H9 (cell line): ENCODE data around the gene ADIG. TPM values are rescaled to one million over a fixed set of nuclear protein-coding genes. Genes with fewer than 3 reads are reported as not detected.

Experiments
- DNase-seq: peaks from one replicate; pipeline ENCODE4 v3.0.0-alpha.2; 2017
- H2AFZ ChIP-seq: one replicate; pipeline ENCODE4 v1.6.1; 2013; ENCODE audit warnings: mild to moderate bottlenecking, low read length, control low read depth, moderate library complexity
- H2AK5ac ChIP-seq: 2 replicates; pipeline ENCODE4 v1.6.1; 2013; ENCODE audit warnings: low read length, control low read depth, mixed read lengths; ENCODE audit not compliant: insufficient read length
- H2BK120ac ChIP-seq: one replicate; pipeline ENCODE4 v1.6.1; 2013; ENCODE audit warnings: low read depth, mild to moderate bottlenecking, low read length, control low read depth, inconsistent platforms; ENCODE audit not compliant: poor library complexity, severe bottlenecking
- H2BK12ac ChIP-seq: 2 replicates; pipeline ENCODE4 v1.6.1; 2013; ENCODE audit warnings: low read length, control low read depth, mixed read lengths, low read depth; ENCODE audit not compliant: insufficient read length
- H2BK15ac ChIP-seq: 2 replicates; pipeline ENCODE4 v1.6.1; 2013; ENCODE audit warnings: low read depth, low read length, control low read depth
- H2BK20ac ChIP-seq: one replicate; pipeline ENCODE4 v1.6.1; 2013; ENCODE audit warnings: low read depth, mild to moderate bottlenecking, low read length, control low read depth, inconsistent platforms; ENCODE audit not compliant: poor library complexity, severe bottlenecking
- H2BK5ac ChIP-seq: 2 replicates; pipeline ENCODE4 v1.6.1; 2013; ENCODE audit warnings: low read length, control low read depth, mixed read lengths; ENCODE audit not compliant: insufficient read length
- H3K14ac ChIP-seq: 2 replicates; pipeline ENCODE4 v1.6.1; 2013; ENCODE audit warnings: low read length, control low read depth; ENCODE audit not compliant: insufficient read depth
- H3K18ac ChIP-seq: 2 replicates; pipeline ENCODE4 v1.6.1; 2013; ENCODE audit warnings: low read depth, mild to moderate bottlenecking, mixed read lengths, low read length, control low read depth; ENCODE audit not compliant: insufficient read length
- H3K23ac ChIP-seq: 2 replicates; pipeline ENCODE4 v1.6.1; 2013; ENCODE audit warnings: low read length, control low read depth, mixed read lengths, low read depth; ENCODE audit not compliant: insufficient read length
- H3K23me2 ChIP-seq: 2 replicates; pipeline ENCODE4 v1.6.1; 2013; ENCODE audit warnings: low read depth, mild to moderate bottlenecking, mixed read lengths, low read length, control low read depth; ENCODE audit not compliant: insufficient read length, poor library complexity, severe bottlenecking
- H3K27ac ChIP-seq: 2 replicates; pipeline ENCODE4 v1.5.1; 2013; ENCODE audit warnings: low read length, control low read depth, mixed read lengths, low read depth; ENCODE audit not compliant: insufficient read length
- H3K27me3 ChIP-seq: 2 replicates; pipeline ENCODE4 v1.6.1; 2013; ENCODE audit warnings: low read length, control low read depth, inconsistent platforms; ENCODE audit not compliant: insufficient read depth
- H3K4ac ChIP-seq: 2 replicates; pipeline ENCODE4 v1.6.1; 2013; ENCODE audit warnings: low read depth, mild to moderate bottlenecking, control low read depth, inconsistent platforms, low read length, moderate library complexity
- H3K4me1 ChIP-seq: 2 replicates; pipeline ENCODE4 v1.6.1; 2013; ENCODE audit warnings: low read length, control low read depth, inconsistent platforms; ENCODE audit not compliant: insufficient read depth
- H3K4me2 ChIP-seq: 2 replicates; pipeline ENCODE4 v1.6.1; 2013; ENCODE audit warnings: low read length, control low read depth, mixed read lengths; ENCODE audit not compliant: insufficient read length, insufficient read depth
- H3K56ac ChIP-seq: 2 replicates; pipeline ENCODE4 v1.6.1; 2013; ENCODE audit warnings: low read depth, mild to moderate bottlenecking, mixed read lengths, low read length, control low read depth; ENCODE audit not compliant: insufficient read length
- H3K79me1 ChIP-seq: 2 replicates; pipeline ENCODE4 v1.6.1; 2013; ENCODE audit warnings: low read depth, mild to moderate bottlenecking, moderate library complexity, low read length, control low read depth, inconsistent platforms; ENCODE audit not compliant: insufficient read depth, poor library complexity, severe bottlenecking
- H3K79me2 ChIP-seq: 2 replicates; pipeline ENCODE4 v1.6.1; 2013; ENCODE audit warnings: low read length, control low read depth, inconsistent platforms; ENCODE audit not compliant: insufficient read depth
- H3K9ac ChIP-seq: 2 replicates; pipeline ENCODE4 v1.6.1; 2013; ENCODE audit warnings: low read length, control low read depth, mixed read lengths; ENCODE audit not compliant: insufficient read length; ENCODE audit errors: extremely low read depth
- H3K9me3 ChIP-seq: one replicate; pipeline ENCODE4 v1.6.1; 2013; ENCODE audit warnings: low read depth, low read length, inconsistent platforms; ENCODE audit not compliant: control insufficient read depth
- H3T11ph ChIP-seq: one replicate; pipeline ENCODE4 v1.6.1; 2013; ENCODE audit warnings: mild to moderate bottlenecking, low read length, control low read depth, inconsistent platforms
- H4K20me1 ChIP-seq: one replicate; pipeline ENCODE4 v1.6.1; 2013; ENCODE audit not compliant: control insufficient read depth, insufficient read length, insufficient read depth
- H4K5ac ChIP-seq: 2 replicates; pipeline ENCODE4 v1.6.1; 2013; ENCODE audit warnings: low read depth, mild to moderate bottlenecking, mixed read lengths, low read length, control low read depth; ENCODE audit not compliant: insufficient read length
- H4K8ac ChIP-seq: replicated peaks from 2 replicates; pipeline ENCODE4 v1.6.1; 2013; ENCODE audit warnings: low read length, control low read depth, mixed read lengths, low read depth; ENCODE audit not compliant: insufficient read length
- H4K91ac ChIP-seq: 2 replicates; pipeline ENCODE4 v1.6.1; 2013; ENCODE audit warnings: low read depth, mild to moderate bottlenecking, moderate library complexity, mixed read lengths, low read length, control low read depth; ENCODE audit not compliant: insufficient read length
- H3K27ac Mint-ChIP-seq, 3 experiments: 2 replicates in 2 of 3; 3 replicates in 1 of 3; pipeline ENCODE4 v1.8.0; 2020 to 2021; ENCODE audit warnings: mixed read lengths in 3 of 3, mild to moderate bottlenecking in 1 of 3, moderate library complexity in 1 of 3
- H3K27me3 Mint-ChIP-seq: 2 replicates; pipeline ENCODE4 v1.8.0; 2021; ENCODE audit warnings: low read depth, mild to moderate bottlenecking, moderate library complexity, mixed read lengths
- H3K36me3 Mint-ChIP-seq, 3 experiments: 2 replicates in 2 of 3; 3 replicates in 1 of 3; pipeline ENCODE4 v1.8.0; 2020 to 2021; ENCODE audit warnings: low read depth in 3 of 3, mixed read lengths in 3 of 3; ENCODE audit not compliant: insufficient read depth in 1 of 3
- H3K4me1 Mint-ChIP-seq, 2 experiments: 2 replicates each; pipeline ENCODE4 v1.8.0; 2020; ENCODE audit warnings: mixed read lengths in 2 of 2
- H3K4me3 Mint-ChIP-seq, 2 experiments: 2 replicates in 1 of 2; 3 replicates in 1 of 2; pipeline ENCODE4 v1.8.0; 2020 to 2021; ENCODE audit warnings: mild to moderate bottlenecking in 2 of 2, mixed read lengths in 2 of 2, moderate library complexity in 1 of 2
- H3K9me3 Mint-ChIP-seq, 2 experiments: 2 replicates in 1 of 2; 3 replicates in 1 of 2; pipeline ENCODE4 v1.8.0; 2020; ENCODE audit warnings: mild to moderate bottlenecking in 2 of 2, mixed read lengths in 2 of 2, moderate library complexity in 1 of 2
- WGBS: extraction: QIAGEN DNeasy Blood & Tissue Kit; methylation state at CpG from one replicate; pipeline ENCODE4 v1.1.7; 2013; ENCODE audit warnings: missing lambda C conversion rate, low lambda C conversion rate, mixed read lengths; ENCODE audit not compliant: insufficient read length; ENCODE audit errors: extremely low coverage; 5-methylcytosine and 5-hydroxymethylcytosine counted together
- total RNA-seq: library from RNA; stranded (reverse); gene quantifications from 2 replicates; pipeline ENCODE4 v1.2.1, GENCODE V29; 2021
- TF ChIP-seq, protein P1 (sequence below): fragments of 200-600 bp; sonication (generic); conservative IDR thresholded peaks from 3 replicates; pipeline ENCODE4 v1.8.0; 2021; ENCODE audit warnings: antibody characterized with exemption, mild to moderate bottlenecking

Gene ADIG
- total RNA-seq, 1 experiment from 2014 or later: not detected

DNA sequence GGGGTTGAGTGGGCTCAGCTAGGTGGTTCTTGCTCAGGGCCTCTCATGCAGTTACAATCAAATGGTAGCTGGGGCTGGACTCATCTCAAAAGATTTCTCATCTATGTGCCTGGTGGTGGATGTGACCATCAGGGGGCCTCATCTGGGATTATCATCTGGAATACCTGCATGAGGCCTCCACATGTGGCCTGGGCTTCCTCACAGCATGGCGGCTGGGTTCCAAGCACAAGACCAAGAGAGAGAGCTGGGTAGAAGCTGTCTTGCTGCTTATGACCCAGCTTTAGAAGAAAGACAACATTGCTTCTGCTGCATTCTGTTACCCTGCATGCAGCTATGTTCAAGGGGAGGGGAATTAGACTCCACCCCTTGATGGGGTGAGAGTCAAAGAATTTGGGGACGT, 43.1 kb downstream of the ADIG start:
- H3T11ph ChIP-seq: no peak overlapping the region
- H2BK12ac ChIP-seq: no peak overlapping the region
- no peaks in the 10 kb centered on the region for H3K79me2 ChIP-seq
- H3K4me1 Mint-ChIP-seq: peaks cover 12 to 14% of the 10 kb centered on the region in 2 experiments
- no peak overlapping the region for H3K18ac ChIP-seq
- no peaks in the 10 kb centered on the region for H4K20me1 ChIP-seq
- H3K4me3 Mint-ChIP-seq: no peak overlapping the region
- H3K23me2 ChIP-seq: no peaks in the 10 kb centered on the region
- no peaks in the 10 kb centered on the region; the same call in 1 of the 2 replicates for H3K4me1 ChIP-seq
- H2BK5ac ChIP-seq: no peak overlapping the region
- no peak overlapping the region for H3K9ac ChIP-seq
- H2AFZ ChIP-seq: no peak overlapping the region
- no peak overlapping the region for H4K8ac ChIP-seq
- no peaks in the 10 kb centered on the region; a peak in 3 of 7 replicates for H3K36me3 Mint-ChIP-seq
- H3K14ac ChIP-seq: no peak overlapping the region
- no peaks in the 10 kb centered on the region for H3K9me3 Mint-ChIP-seq
- H3K27me3 ChIP-seq: no peaks in the 10 kb centered on the region
- H3K23ac ChIP-seq: no peak overlapping the region
- H4K5ac ChIP-seq: no peak overlapping the region
- no peaks in the 10 kb centered on the region for H3K9me3 ChIP-seq
- DNase-seq: no peak
- H3K27ac ChIP-seq: no peak overlapping the region
- no peaks in the 10 kb centered on the region for H3K79me1 ChIP-seq
- WGBS: no CpG with 5 or more reads among the region's 2 CpGs
- H3K27ac Mint-ChIP-seq: no peak overlapping the region
- no peak overlapping the region for H2AK5ac ChIP-seq
- H2BK20ac ChIP-seq: no peak overlapping the region
- TF ChIP-seq, protein P1, sequence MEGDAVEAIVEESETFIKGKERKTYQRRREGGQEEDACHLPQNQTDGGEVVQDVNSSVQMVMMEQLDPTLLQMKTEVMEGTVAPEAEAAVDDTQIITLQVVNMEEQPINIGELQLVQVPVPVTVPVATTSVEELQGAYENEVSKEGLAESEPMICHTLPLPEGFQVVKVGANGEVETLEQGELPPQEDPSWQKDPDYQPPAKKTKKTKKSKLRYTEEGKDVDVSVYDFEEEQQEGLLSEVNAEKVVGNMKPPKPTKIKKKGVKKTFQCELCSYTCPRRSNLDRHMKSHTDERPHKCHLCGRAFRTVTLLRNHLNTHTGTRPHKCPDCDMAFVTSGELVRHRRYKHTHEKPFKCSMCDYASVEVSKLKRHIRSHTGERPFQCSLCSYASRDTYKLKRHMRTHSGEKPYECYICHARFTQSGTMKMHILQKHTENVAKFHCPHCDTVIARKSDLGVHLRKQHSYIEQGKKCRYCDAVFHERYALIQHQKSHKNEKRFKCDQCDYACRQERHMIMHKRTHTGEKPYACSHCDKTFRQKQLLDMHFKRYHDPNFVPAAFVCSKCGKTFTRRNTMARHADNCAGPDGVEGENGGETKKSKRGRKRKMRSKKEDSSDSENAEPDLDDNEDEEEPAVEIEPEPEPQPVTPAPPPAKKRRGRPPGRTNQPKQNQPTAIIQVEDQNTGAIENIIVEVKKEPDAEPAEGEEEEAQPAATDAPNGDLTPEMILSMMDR: no peak
- H3K4ac ChIP-seq: no peak overlapping the region
- H3K27me3 Mint-ChIP-seq: peaks cover 2% of the 10 kb centered on the region
- H3K56ac ChIP-seq: no peak overlapping the region
- no peak overlapping the region for H4K91ac ChIP-seq
- no peak overlapping the region for H2BK15ac ChIP-seq
- H2BK120ac ChIP-seq: no peak overlapping the region
- no peak overlapping the region for H3K4me2 ChIP-seq
